ENCODE data around the gene PTTG1IP. TPM values are rescaled to one million over a fixed set of nuclear protein-coding genes. Genes with fewer than 3 reads are reported as not detected.

PTTG1IP gene
- total RNA-seq, 6 experiments from 2014 or later = 54.3 to 195 (median 140) TPM

DNA sequence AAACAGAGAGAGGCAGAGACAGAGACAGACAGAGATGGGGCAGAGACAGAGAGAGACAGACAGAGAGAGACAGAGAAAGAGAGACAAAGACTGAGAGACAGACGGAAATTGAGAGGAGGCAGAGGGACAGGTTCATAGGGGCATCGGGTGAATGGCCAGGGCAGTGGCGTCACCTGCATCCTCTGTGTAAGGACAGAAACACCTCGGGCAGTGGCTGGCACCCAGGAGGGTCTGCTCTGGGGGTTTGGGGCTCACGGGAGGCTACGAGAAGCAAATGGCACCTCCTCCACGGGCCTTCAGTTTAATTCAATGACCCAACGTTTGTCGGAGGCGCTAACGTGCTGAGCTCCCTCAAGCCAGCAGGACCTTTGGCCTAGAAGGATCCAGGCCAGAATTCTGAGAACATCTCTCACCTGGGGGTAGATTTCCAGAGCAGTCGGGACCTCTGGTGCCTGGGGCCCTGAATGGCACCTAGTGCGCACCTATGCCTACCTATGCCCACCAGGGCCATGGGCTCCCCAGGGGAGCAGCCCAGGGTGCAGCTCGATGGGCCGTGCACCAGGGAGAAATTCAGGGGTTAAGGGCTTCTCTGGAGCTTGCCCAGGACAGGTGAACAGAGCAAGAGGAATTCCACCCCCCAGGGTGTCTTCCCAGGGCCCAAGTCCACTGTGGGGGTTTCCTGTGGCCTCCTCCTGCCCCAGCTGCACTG, 20.6 kb upstream of the PTTG1IP start:
- H3K36me3 ChIP-seq = no peaks in the 10 kb centered on the region
- WGBS (ENCODE audit: insufficient coverage, low coverage, low lambda C conversion rate, missing lambda C conversion rate) = 29% methylated on average over 11 of the region's 15 CpGs
- TF ChIP-seq, protein P1, sequence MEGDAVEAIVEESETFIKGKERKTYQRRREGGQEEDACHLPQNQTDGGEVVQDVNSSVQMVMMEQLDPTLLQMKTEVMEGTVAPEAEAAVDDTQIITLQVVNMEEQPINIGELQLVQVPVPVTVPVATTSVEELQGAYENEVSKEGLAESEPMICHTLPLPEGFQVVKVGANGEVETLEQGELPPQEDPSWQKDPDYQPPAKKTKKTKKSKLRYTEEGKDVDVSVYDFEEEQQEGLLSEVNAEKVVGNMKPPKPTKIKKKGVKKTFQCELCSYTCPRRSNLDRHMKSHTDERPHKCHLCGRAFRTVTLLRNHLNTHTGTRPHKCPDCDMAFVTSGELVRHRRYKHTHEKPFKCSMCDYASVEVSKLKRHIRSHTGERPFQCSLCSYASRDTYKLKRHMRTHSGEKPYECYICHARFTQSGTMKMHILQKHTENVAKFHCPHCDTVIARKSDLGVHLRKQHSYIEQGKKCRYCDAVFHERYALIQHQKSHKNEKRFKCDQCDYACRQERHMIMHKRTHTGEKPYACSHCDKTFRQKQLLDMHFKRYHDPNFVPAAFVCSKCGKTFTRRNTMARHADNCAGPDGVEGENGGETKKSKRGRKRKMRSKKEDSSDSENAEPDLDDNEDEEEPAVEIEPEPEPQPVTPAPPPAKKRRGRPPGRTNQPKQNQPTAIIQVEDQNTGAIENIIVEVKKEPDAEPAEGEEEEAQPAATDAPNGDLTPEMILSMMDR (IDR thresholded peaks at IDR 0.05) = peak in 1 of 4 donors; percentile 6
- TF ChIP-seq POLR2A (IDR thresholded peaks at IDR 0.05) = no peak
- DNase-seq (peak in 2 of 3 donors; percentile 36 to 46), ATAC-seq (peak; percentile 32 to 45 (median 40))
- H3K9me3 ChIP-seq = no peaks in the 10 kb centered on the region
- no peak overlapping the region for H3K4me3 ChIP-seq
- peaks cover 0 to 7% (median 2%) of the 10 kb centered on the region in 4 donors for H3K4me1 ChIP-seq
- no peaks in the 10 kb centered on the region for H3K27me3 ChIP-seq
- H3K27ac ChIP-seq = no peak overlapping the region
- intact Hi-C loops (cut with DNase I) = loop anchor here in 1 of 2 donors (5.0 kb wide), 1 partner anchor 38 kb away; no protein-coding TSS in a partner anchor

DNA sequence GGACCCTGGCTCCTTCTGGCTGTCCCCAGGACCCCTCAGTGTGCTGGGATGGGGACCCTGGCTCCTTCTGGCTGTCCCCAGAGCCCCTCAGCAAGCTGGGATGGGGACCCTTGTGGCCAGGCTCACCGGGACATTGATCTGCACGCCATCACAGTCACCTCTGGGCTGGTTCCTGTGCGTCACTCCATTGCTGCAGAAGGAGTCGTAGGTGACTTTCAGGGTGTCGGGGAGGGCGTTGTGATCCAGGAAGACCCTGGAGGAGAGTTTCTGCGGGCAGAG, 19.7 kb upstream of the PTTG1IP start:
- Histone ChIP-seq H3K4me3 (no peak overlapping the region), H3K27me3 (no peaks in the 10 kb centered on the region), H3K36me3 (no peaks in the 10 kb centered on the region), H3K27ac (no peak overlapping the region), H3K4me1 (peaks cover 0 to 7% (median 2%) of the 10 kb centered on the region in 4 donors), H3K9me3 (no peaks in the 10 kb centered on the region)
- WGBS (ENCODE audit: insufficient coverage, low coverage, low lambda C conversion rate, missing lambda C conversion rate) = no CpG with 5 or more reads among the region's 7 CpGs
- DNase-seq = peak in 1 of 3 donors; percentile 21
- ATAC-seq = no peak
- no peak for TF ChIP-seq POLR2A (IDR thresholded peaks at IDR 0.05)
- TF ChIP-seq, protein P1 (IDR thresholded peaks at IDR 0.05) = no peak
- intact Hi-C loops (cut with DNase I) = loop anchor here in 1 of 2 donors (5.0 kb wide), 1 partner anchor 39 kb away; no protein-coding TSS in a partner anchor

DNA sequence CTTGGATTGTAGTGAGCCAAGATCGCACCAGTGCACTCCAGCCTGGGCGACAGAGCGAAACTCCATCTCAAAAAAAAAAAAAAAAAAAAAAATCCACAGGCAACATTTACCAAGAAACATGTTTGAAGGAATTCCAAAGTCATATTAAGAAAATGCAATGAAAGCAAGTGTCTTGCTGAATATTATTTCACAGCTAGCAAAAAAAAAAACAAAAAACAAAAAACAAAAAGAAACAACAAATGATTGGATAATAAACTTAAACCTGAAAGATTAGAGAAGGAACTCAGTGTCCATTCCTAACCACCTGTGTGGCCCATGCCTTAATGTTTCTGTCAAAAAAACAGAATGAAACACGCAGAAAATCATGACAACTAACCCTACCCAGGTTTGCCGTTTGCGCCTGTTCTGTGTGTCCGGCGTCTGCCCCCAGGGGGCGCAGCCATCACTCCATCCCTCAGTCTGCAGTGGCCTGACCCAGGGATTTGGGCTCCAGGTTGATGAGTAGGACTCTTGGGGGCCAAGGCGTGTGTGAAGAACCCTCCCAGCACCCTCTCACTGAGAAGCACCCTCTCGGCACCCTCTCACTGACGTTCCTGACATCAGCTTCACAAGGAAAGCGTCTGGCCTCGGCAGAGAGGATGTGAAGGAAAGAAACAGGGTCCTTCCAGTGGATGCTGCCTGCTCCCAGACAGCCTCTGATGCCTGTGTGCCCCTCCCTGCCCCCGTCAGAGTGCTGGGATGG, 19.2 kb upstream of the PTTG1IP start:
- Histone ChIP-seq H3K4me1 (peaks cover 0 to 7% (median 3%) of the 10 kb centered on the region in 4 donors), H3K4me3 (no peak overlapping the region), H3K27me3 (no peaks in the 10 kb centered on the region), H3K9me3 (no peaks in the 10 kb centered on the region), H3K27ac (no peak overlapping the region), H3K36me3 (no peaks in the 10 kb centered on the region)
- DNase-seq (peak; percentile 72 to 73 (median 72)), ATAC-seq (peak; percentile 64 to 76 (median 76))
- TF ChIP-seq, protein P1 (IDR thresholded peaks at IDR 0.05) = peak; percentile 81 to 92 (median 84)
- TF ChIP-seq POLR2A (IDR thresholded peaks at IDR 0.05) = no peak
- intact Hi-C loops (cut with DNase I) = loop anchor here in 1 of 2 donors (5.0 kb wide), 1 partner anchor 40 kb away; no protein-coding TSS in a partner anchor
- WGBS (ENCODE audit: insufficient coverage, low coverage, low lambda C conversion rate, missing lambda C conversion rate) = 38% methylated on average over 9 of the region's 15 CpGs

DNA sequence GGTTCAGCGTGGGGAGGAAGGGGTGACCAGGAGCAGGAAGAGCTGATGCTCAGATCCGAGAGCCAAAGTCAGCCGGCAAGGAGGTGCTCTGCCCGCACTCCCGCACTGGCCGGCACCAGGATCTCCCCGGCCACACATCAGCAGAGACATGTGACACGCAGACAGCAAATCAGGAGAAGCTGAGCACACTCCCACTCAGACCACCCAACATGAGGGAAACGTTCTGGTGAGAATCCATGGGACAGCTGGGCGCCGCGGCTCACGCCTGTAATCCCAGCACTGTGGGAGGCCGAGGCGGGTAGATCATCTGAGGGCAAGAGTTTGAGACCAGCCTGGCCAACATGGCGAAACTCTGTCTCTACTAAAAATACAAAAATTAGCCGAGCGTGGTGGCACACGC, 18.6 kb upstream of the PTTG1IP start:
- Histone ChIP-seq H3K4me3 (no peak overlapping the region), H3K4me1 (peaks cover 0 to 10% (median 4%) of the 10 kb centered on the region in 4 donors), H3K27me3 (no peaks in the 10 kb centered on the region), H3K36me3 (no peaks in the 10 kb centered on the region), H3K9me3 (no peaks in the 10 kb centered on the region), H3K27ac (no peak overlapping the region)
- intact Hi-C loops (cut with DNase I) = loop anchor here in 1 of 2 donors (5.0 kb wide), 1 partner anchor 40 kb away; no protein-coding TSS in a partner anchor
- ATAC-seq = no peak
- 54% methylated on average over 7 of the region's 19 CpGs for WGBS (ENCODE audit: insufficient coverage, low coverage, low lambda C conversion rate, missing lambda C conversion rate)
- TF ChIP-seq POLR2A (IDR thresholded peaks at IDR 0.05) = no peak
- TF ChIP-seq, protein P1 (IDR thresholded peaks at IDR 0.05) = no peak
- DNase-seq = no peak
